Measurements from ENCODE around the gene COL23A1. TPM values are rescaled to one million over a fixed set of nuclear protein-coding genes. Genes with fewer than 3 reads are reported as not detected.

The COL23A1 gene
- total and polyA plus RNA-seq, 2 donors (not counting 1 experiment from before 2014, with no cell fraction given) = 0.20 TPM; not detected in 1

- POLR2A ChIA-PET = no interaction called here
- intact Hi-C loops (cut with micrococcal nuclease) = no loop called here
- Mint-ChIP-seq H3K9me3 (ENCODE audit: insufficient read depth) (peaks cover 8% of the 10 kb centered on the region), H3K27ac (no peak overlapping the region), H3K4me1 (no peaks in the 10 kb centered on the region), H3K27me3 (peaks cover 20% of the 10 kb centered on the region), H3K4me3 (no peak overlapping the region)
- Histone ChIP-seq H3K9me3 (ENCODE audit: control extremely low read depth in 1 of 3, control insufficient read depth in 2 of 3, insufficient read depth in 1 of 3, low read length in 2 of 3) (peaks cover 0 to 8% (median 0%) of the 10 kb centered on the region in 3 donors), H3K4me2 (replicated peaks; ENCODE audit: low read depth, low read length, poor library complexity, severe bottlenecking) (no peak overlapping the region), H3K4me3 (ENCODE audit: control extremely low read depth in 1 of 5, extremely low read depth in 1 of 5, insufficient read depth in 1 of 5, low read depth in 2 of 5, low read length in 4 of 5) (no peak overlapping the region), H4K20me1 (ENCODE audit: control insufficient read depth, insufficient read depth, low read length, poor library complexity, severe bottlenecking) (no peaks in the 10 kb centered on the region), H3K27me3 (replicated peaks in 1 of 4; ENCODE audit: control extremely low read depth in 1 of 4, control insufficient read depth in 3 of 4, insufficient read depth in 4 of 4, low read length in 3 of 4) (peaks cover 0 to 3% (median 0%) of the 10 kb centered on the region in 4 experiments), H3K4me1 (ENCODE audit: control insufficient read depth in 2 of 2, insufficient read depth in 2 of 2, low read length in 2 of 2) (no peaks in the 10 kb centered on the region), H3K9ac (ENCODE audit: low read length) (no peak overlapping the region), H3K79me2 (ENCODE audit: control insufficient read depth, insufficient read depth, low read length) (no peaks in the 10 kb centered on the region), H3K27ac (ENCODE audit: low read length in 2 of 2) (no peak overlapping the region), H2AFZ (ENCODE audit: insufficient read depth, low read depth, low read length, poor library complexity, severe bottlenecking) (no peak overlapping the region), H3K36me3 (replicated peaks in 1 of 2; ENCODE audit: control extremely low read depth in 1 of 2, control insufficient read depth in 1 of 2, extremely low read depth in 1 of 2, insufficient read depth in 2 of 2, low read length in 1 of 2) (no peaks in the 10 kb centered on the region)
- 90% methylated on average over 3 of the region's 6 CpGs for WGBS (ENCODE audit: insufficient coverage)
- DNase-seq (no peak), ATAC-seq (ENCODE audit: low read depth) (no peak)
- no peak for TF ChIP-seq EZH2 (IDR thresholded peaks at IDR 0.05; ENCODE audit: borderline replicate concordance, insufficient read depth, low read depth, low read length, poor library complexity, severe bottlenecking)
- CTCF ChIA-PET = no interaction called here
These were observed 75.3 kb downstream of the COL23A1 start for GRCh38 chr5:178514851-178515418.

- H3K9me3 Mint-ChIP-seq (ENCODE audit: insufficient read depth) = peaks cover 3% of the 10 kb centered on the region
- Histone ChIP-seq H3K4me3 (ENCODE audit: control extremely low read depth in 1 of 5, extremely low read depth in 1 of 5, insufficient read depth in 1 of 5, low read depth in 2 of 5, low read length in 4 of 5) (no peak overlapping the region), H3K9me3 (ENCODE audit: control extremely low read depth in 1 of 3, control insufficient read depth in 2 of 3, insufficient read depth in 1 of 3, low read length in 2 of 3) (peaks cover 0 to 3% (median 0%) of the 10 kb centered on the region in 3 donors), H3K27me3 (replicated peaks in 1 of 4; ENCODE audit: control extremely low read depth in 1 of 4, control insufficient read depth in 3 of 4, insufficient read depth in 4 of 4, low read length in 3 of 4) (peaks cover 0 to 3% (median 0%) of the 10 kb centered on the region in 4 experiments), H3K79me2 (ENCODE audit: control insufficient read depth, insufficient read depth, low read length) (no peaks in the 10 kb centered on the region), H3K36me3 (replicated peaks in 1 of 2; ENCODE audit: control extremely low read depth in 1 of 2, control insufficient read depth in 1 of 2, extremely low read depth in 1 of 2, insufficient read depth in 2 of 2, low read length in 1 of 2) (no peaks in the 10 kb centered on the region), H3K27ac (ENCODE audit: low read length in 2 of 2) (no peak overlapping the region), H3K9ac (ENCODE audit: low read length) (no peak overlapping the region), H2AFZ (ENCODE audit: insufficient read depth, low read depth, low read length, poor library complexity, severe bottlenecking) (no peak overlapping the region), H4K20me1 (ENCODE audit: control insufficient read depth, insufficient read depth, low read length, poor library complexity, severe bottlenecking) (no peaks in the 10 kb centered on the region), H3K4me1 (ENCODE audit: control insufficient read depth in 2 of 2, insufficient read depth in 2 of 2, low read length in 2 of 2) (no peaks in the 10 kb centered on the region), H3K4me2 (replicated peaks; ENCODE audit: low read depth, low read length, poor library complexity, severe bottlenecking) (no peak overlapping the region)
- H3K27me3 Mint-ChIP-seq = peaks cover 15% of the 10 kb centered on the region
- POLR2A ChIA-PET = no interaction called here
- no peaks in the 10 kb centered on the region for H3K4me1 Mint-ChIP-seq
- WGBS (ENCODE audit: insufficient coverage) = 67% methylated on average over 1 of the region's 3 CpGs
- CTCF ChIA-PET = no interaction called here
- H3K4me3 Mint-ChIP-seq = no peak overlapping the region
- no peak overlapping the region for H3K27ac Mint-ChIP-seq
- DNase-seq = no peak
- intact Hi-C loops (cut with micrococcal nuclease) = no loop called here
- no peak for ATAC-seq (ENCODE audit: low read depth)
- TF ChIP-seq EZH2 (IDR thresholded peaks at IDR 0.05; ENCODE audit: borderline replicate concordance, insufficient read depth, low read depth, low read length, poor library complexity, severe bottlenecking) = no peak
- no peak for TF ChIP-seq CTCF (IDR thresholded peaks at IDR 0.05)
These were observed 79.0 kb downstream of the COL23A1 start for GRCh38 chr5:178511172-178511571.

Measured in B cell (primary cell).